Measurements from ENCODE around the gene GPC2. TPM values are rescaled to one million over a fixed set of nuclear protein-coding genes. Genes with fewer than 3 reads are reported as not detected.
A peak's percentile ranks its signal among the peaks of the same experiment; 100 is the strongest.

Gene GPC2
- total RNA-seq, 1 experiment from 2014 or later, result 0.95 TPM

- no peak for DNase-seq (ENCODE audit: low spot score)
Observed at GRCh38 chr7:100124301-100125230, 52.6 kb downstream of the GPC2 start.

DNA sequence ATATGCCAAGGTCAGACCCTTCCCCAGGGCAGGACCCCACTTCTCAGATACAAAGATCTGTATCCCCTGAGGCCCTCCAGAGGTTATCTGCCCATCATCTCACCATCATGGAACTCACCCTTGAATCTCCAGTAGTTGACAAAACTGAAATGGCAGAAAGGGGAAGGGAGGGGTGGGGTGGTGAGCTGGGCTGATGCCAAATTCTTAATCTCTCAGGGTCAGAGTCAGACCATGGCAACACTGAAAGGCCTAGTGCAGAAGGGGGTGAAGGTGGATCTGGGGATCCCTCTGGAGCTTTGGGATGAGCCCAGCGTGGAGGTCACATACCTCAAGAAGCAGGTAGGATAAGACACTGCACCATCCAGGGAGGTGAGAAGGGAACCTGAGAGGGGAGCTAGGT is 54.6 kb downstream of the GPC2 start:
- DNase-seq (ENCODE audit: low spot score), result peak; percentile 2

DNA sequence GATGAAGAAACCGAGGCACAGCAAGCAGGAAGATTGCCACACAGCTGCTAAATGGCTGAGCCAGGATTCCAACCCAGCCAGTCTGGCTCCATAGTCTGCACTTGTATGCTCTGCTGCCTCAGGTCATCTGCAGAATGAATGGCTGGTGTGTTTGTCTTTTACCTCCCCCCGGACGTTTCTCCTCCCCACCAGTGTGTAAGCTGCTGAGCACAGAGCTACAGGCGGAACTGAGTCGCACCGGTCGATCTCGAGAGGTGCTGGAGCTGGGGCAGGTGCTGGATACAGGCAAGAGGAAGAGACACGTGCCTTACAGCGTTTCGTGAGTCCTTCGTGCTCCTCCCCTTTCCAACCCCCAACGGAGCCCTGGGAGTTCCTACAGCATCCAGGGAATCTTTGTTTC is 55.1 kb downstream of the GPC2 start:
- DNase-seq (ENCODE audit: low spot score), result peak; percentile 2

- DNase-seq (ENCODE audit: low spot score), result no peak
Observed at GRCh38 chr7:100120733-100121036, 56.5 kb downstream of the GPC2 start.

- DNase-seq (ENCODE audit: low spot score), result peak; percentile 46
Observed at GRCh38 chr7:100119970-100120732, 57.0 kb downstream of the GPC2 start.

Other genes with a start within 250 kb of the GPC2 start
- 0.10 TPM in 1 of 2 replicates, not detected in the other for gene GJC3, start 247.8 kb downstream of the GPC2 start, total RNA-seq (2014; rRNA removed; shearing (Covaris generic))
- gene AZGP1, start 201.3 kb downstream of the GPC2 start, total RNA-seq (2014; rRNA removed; shearing (Covaris generic)), result 1.3 and 3.5 TPM in 2 replicates
- 9.1 and 12.2 TPM in 2 replicates for gene ZKSCAN1, start 161.8 kb downstream of the GPC2 start, total RNA-seq (2014; rRNA removed; shearing (Covaris generic))
- 11.7 and 17.4 TPM in 2 replicates for gene ZSCAN21, start 127.6 kb downstream of the GPC2 start, total RNA-seq (2014; rRNA removed; shearing (Covaris generic))
- gene ZNF3, start 95.7 kb downstream of the GPC2 start, total RNA-seq (2014; rRNA removed; shearing (Covaris generic)), result 32.3 and 32.5 TPM in 2 replicates
- gene COPS6, start 88.4 kb downstream of the GPC2 start, total RNA-seq (2014; rRNA removed; shearing (Covaris generic)), result 76.6 and 95.4 TPM in 2 replicates
- gene MCM7, start 76.0 kb downstream of the GPC2 start, total RNA-seq (2014; rRNA removed; shearing (Covaris generic)), result 258 and 299 TPM in 2 replicates
- gene AP4M1, start 75.7 kb downstream of the GPC2 start, total RNA-seq (2014; rRNA removed; shearing (Covaris generic)), result 20.0 and 29.6 TPM in 2 replicates
- 44.0 and 62.1 TPM in 2 replicates for gene TAF6, start 58.0 kb downstream of the GPC2 start, total RNA-seq (2014; rRNA removed; shearing (Covaris generic))
- 31.9 and 33.1 TPM in 2 replicates for gene CNPY4, start 57.7 kb downstream of the GPC2 start, total RNA-seq (2014; rRNA removed; shearing (Covaris generic))
- 0.52 and 1.6 TPM in 2 replicates for gene MBLAC1, start 50.4 kb downstream of the GPC2 start, total RNA-seq (2014; rRNA removed; shearing (Covaris generic))
- gene LAMTOR4, start 28.5 kb downstream of the GPC2 start, total RNA-seq (2014; rRNA removed; shearing (Covaris generic)), result 217 and 229 TPM in 2 replicates
- 7.7 and 8.0 TPM in 2 replicates for gene TRAPPC14, start 18.7 kb downstream of the GPC2 start, total RNA-seq (2014; rRNA removed; shearing (Covaris generic))
- gene GAL3ST4, start 8.8 kb downstream of the GPC2 start, total RNA-seq (2014; rRNA removed; shearing (Covaris generic)), result 0.33 and 0.62 TPM in 2 replicates
- gene STAG3, start 537 bp upstream of the GPC2 start, total RNA-seq (2014; rRNA removed; shearing (Covaris generic)), result 0.35 TPM in 1 of 2 replicates, not detected in the other
- gene PVRIG, start 42.6 kb upstream of the GPC2 start, total RNA-seq (2014; rRNA removed; shearing (Covaris generic)), result not detected in 2 replicates
- gene SPDYE3, start 130.3 kb upstream of the GPC2 start, total RNA-seq (2014; rRNA removed; shearing (Covaris generic)), result not detected in 2 replicates
- 4.4 and 4.6 TPM in 2 replicates for gene PILRB, start 180.7 kb upstream of the GPC2 start, total RNA-seq (2014; rRNA removed; shearing (Covaris generic))
- gene PILRA, start 196.1 kb upstream of the GPC2 start, total RNA-seq (2014; rRNA removed; shearing (Covaris generic)), result 0.54 TPM in 1 of 2 replicates, not detected in the other